ENCODE results near the gene ALDH3A2.

GRCh38 chr17:19726631-19727376 lies 78.3 kb downstream of the ALDH3A2 start:
- no peak for TF ChIP-seq CTCF (IDR thresholded peaks at IDR 0.05)
- TF ChIP-seq EZH2 (IDR thresholded peaks at IDR 0.05; ENCODE audit: borderline replicate concordance, insufficient read depth, low read depth, low read length, poor library complexity, severe bottlenecking): no peak
